HG03103 (cell line): ENCODE data around the gene CIAO2B.
"Not testable (repeated sequence)": the region's sequence is repeated elsewhere in the genome, so short reads cannot be mapped to it uniquely, and the experiment has no call there.

Source experiments
- ATAC-seq: cut with Tn5 transposase; IDR thresholded peaks from one replicate; pipeline ENCODE4 v1.9.1; 2021; ENCODE audit warnings: low read depth; ENCODE audit not compliant: unreplicated experiment

CIAO2B gene

GRCh38 chr16:66956154-66956457, 21.9 kb upstream of the CIAO2B start:
- not testable (repeated sequence) for ATAC-seq

GRCh38 chr16:66955363-66956153, 21.4 kb upstream of the CIAO2B start:
- ATAC-seq: not testable (repeated sequence)

GRCh38 chr16:66954097-66954659, 20.0 kb upstream of the CIAO2B start:
- ATAC-seq: no peak

GRCh38 chr16:66953462-66954096, 19.4 kb upstream of the CIAO2B start:
- ATAC-seq: no peak

GRCh38 chr16:66952430-66953110, 18.4 kb upstream of the CIAO2B start:
- no peak for ATAC-seq

- no peak for ATAC-seq
Observed at GRCh38 chr16:66950971-66951790, 17.0 kb upstream of the CIAO2B start.

GRCh38 chr16:66950437-66950836, 16.2 kb upstream of the CIAO2B start:
- ATAC-seq: no peak

- no peak for ATAC-seq
Observed at GRCh38 chr16:66949472-66949871, 15.3 kb upstream of the CIAO2B start.

- ATAC-seq: no peak
Observed at GRCh38 chr16:66948837-66949225, 14.6 kb upstream of the CIAO2B start.

GRCh38 chr16:66948134-66948836, 14.1 kb upstream of the CIAO2B start:
- ATAC-seq: no peak

- no peak for ATAC-seq
Observed at GRCh38 chr16:66947302-66948065, 13.3 kb upstream of the CIAO2B start.

- ATAC-seq: no peak
Observed at GRCh38 chr16:66946974-66947301, 12.7 kb upstream of the CIAO2B start.

- ATAC-seq: no peak
Observed at GRCh38 chr16:66946541-66946940, 12.3 kb upstream of the CIAO2B start.

GRCh38 chr16:66945939-66946338, 11.7 kb upstream of the CIAO2B start:
- no peak for ATAC-seq

GRCh38 chr16:66944971-66945370, 10.8 kb upstream of the CIAO2B start:
- not testable (repeated sequence) for ATAC-seq

GRCh38 chr16:66944054-66944441, 9.8 kb upstream of the CIAO2B start:
- no peak for ATAC-seq

GRCh38 chr16:66943426-66944053, 9.3 kb upstream of the CIAO2B start:
- ATAC-seq: no peak

- no peak for ATAC-seq
Observed at GRCh38 chr16:66942981-66943380, 8.8 kb upstream of the CIAO2B start.

- no peak for ATAC-seq
Observed at GRCh38 chr16:66940236-66940635, 6.0 kb upstream of the CIAO2B start.
